Right lobe of liver (tissue), 4 donors: ENCODE data around the gene SOX21.
"Not testable (repeated sequence)": the region's sequence is repeated elsewhere in the genome, so short reads cannot be mapped to it uniquely, and the experiment has no call there.

Experiments used
- POLR2A ChIP-seq: fragments of 450-650 bp; IDR thresholded peaks from one replicate; pipeline ENCODE4 v1.6.1; 2017; ENCODE audit warnings: antibody characterized with exemption, mild to moderate bottlenecking
- TF ChIP-seq, protein P1 (sequence below), 4 donors: fragments of 200-600 bp in 3 of 4; fragments of 450-650 bp in 1 of 4; IDR thresholded peaks; one replicate each; pipeline versions ENCODE4 v1.5.1 to v1.8.0; 2016 to 2022; ENCODE audit warnings: antibody characterized with exemption in 4 of 4, mild to moderate bottlenecking in 2 of 4
- donor health status: DM: no; HTN: no; CAD: no.
- donor health status: DM: no; HTN: no; CAD: no.
- donor health status: DM: no; HTN: yes; CAD: no.

DNA sequence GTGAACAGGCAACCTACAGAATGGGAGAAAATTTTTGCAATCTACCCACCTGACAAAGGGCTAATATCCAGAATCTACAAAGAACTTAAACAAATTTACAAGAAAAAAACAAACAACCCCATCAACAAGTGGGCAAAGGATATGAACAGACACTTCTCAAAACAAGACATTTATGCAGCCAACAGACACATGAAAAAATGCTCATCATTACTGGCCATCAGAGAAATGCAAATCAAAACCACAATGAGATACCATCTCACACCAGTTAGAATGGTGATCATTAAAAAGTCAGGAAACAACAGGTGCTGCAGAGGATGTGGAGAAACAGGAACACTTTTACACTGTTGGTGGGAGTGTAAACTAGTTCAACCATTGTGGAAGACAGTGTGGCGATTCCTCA is 17.6 kb upstream of the SOX21 start:
- TF ChIP-seq, protein P1, sequence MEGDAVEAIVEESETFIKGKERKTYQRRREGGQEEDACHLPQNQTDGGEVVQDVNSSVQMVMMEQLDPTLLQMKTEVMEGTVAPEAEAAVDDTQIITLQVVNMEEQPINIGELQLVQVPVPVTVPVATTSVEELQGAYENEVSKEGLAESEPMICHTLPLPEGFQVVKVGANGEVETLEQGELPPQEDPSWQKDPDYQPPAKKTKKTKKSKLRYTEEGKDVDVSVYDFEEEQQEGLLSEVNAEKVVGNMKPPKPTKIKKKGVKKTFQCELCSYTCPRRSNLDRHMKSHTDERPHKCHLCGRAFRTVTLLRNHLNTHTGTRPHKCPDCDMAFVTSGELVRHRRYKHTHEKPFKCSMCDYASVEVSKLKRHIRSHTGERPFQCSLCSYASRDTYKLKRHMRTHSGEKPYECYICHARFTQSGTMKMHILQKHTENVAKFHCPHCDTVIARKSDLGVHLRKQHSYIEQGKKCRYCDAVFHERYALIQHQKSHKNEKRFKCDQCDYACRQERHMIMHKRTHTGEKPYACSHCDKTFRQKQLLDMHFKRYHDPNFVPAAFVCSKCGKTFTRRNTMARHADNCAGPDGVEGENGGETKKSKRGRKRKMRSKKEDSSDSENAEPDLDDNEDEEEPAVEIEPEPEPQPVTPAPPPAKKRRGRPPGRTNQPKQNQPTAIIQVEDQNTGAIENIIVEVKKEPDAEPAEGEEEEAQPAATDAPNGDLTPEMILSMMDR (IDR thresholded peaks at IDR 0.05) = not testable (repeated sequence)
- TF ChIP-seq POLR2A = not testable (repeated sequence)
